ENCODE results near the gene GOLGA6L7. TPM values are rescaled to one million over a fixed set of nuclear protein-coding genes. Genes with fewer than 3 reads are reported as not detected.
"Not testable (repeated sequence)": the region's sequence is repeated elsewhere in the genome, so short reads cannot be mapped to it uniquely, and the experiment has no call there.

Gene GOLGA6L7
- total RNA-seq, 2 experiments from 2014 or later, result not detected

DNA sequence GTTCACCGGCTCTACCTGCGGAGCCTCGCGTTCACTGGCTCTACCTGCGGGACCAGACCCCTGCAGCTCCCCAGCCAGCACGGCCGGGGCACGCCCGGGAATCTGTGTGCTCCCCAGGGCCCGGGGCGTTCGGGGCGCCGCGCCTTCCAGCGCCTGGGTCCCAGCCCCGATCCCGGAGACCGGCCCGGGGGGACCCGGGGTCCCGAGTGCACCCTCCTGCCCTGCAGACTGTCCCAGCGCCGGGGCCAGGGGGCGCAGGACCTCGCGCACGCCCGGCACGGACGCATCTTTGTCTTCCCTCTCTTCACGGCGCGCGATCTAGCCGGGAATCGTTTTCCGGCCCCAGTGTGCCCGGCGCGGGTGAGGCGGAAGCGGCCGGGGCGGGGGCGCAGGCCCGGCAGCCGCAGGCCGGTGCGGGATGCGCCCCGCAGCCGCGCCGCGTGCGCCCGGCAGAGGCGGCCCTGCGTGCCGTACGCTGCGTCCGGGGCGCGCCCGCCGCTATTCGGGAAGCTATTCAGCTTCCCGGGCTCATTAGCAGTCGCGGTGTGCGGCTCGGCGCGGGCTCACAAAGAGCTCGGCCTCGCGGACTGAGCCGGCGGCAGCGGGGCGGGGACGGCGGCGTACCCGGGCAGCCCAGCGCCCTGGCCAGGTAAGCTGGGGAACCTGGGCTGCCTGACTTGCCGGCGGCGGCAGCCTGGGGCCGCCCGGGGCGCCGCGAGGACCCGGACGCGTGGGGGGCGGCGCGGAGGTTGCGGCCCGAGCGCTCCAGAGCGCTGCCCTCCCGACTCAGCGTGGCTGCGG, 37.4 kb upstream of the GOLGA6L7 start, which contains the start of gene APBA2:
APBA2 (plus strand) TSS at position 345 of the 801 bp plus-strand sequence. CDS start 167,911 bp downstream, outside the sequence.
- CTCF ChIA-PET, result interaction anchor here (1.3 kb wide), 1 partner anchor 13 kb away, joined by 4 read pairs; no protein-coding TSS in a partner anchor
- POLR2A ChIA-PET, result no interaction called here

DNA sequence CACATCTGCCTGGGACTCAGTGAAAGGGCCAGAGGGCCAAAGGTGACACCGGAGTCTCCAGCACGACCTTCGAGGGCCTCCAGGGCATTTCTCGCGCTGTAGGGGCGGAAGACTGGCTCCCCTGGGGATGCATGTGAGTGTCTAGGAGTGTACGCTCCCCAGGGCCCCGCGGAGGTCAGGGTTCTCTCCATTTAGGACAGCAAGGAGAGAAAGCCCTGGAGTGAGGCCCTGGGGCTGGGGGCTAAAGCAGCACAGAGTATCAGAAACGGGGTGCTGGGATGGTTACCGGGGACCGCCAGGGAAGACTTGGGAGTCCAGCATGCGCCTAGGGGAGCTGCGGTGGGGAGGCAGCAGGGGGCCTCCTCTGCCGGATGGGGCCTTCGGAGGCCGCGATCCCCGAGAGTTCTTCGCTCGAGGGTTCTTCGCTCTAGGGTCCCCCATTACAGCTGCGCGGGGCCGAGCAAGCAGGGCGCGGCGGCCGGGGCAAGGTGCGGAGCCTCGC, 36.7 kb upstream of the GOLGA6L7 start:
- ChIA-PET CTCF (interaction anchor here (1.3 kb wide), 1 partner anchor 14 kb away, joined by 4 read pairs; no protein-coding TSS in a partner anchor), POLR2A (no interaction called here)

DNA sequence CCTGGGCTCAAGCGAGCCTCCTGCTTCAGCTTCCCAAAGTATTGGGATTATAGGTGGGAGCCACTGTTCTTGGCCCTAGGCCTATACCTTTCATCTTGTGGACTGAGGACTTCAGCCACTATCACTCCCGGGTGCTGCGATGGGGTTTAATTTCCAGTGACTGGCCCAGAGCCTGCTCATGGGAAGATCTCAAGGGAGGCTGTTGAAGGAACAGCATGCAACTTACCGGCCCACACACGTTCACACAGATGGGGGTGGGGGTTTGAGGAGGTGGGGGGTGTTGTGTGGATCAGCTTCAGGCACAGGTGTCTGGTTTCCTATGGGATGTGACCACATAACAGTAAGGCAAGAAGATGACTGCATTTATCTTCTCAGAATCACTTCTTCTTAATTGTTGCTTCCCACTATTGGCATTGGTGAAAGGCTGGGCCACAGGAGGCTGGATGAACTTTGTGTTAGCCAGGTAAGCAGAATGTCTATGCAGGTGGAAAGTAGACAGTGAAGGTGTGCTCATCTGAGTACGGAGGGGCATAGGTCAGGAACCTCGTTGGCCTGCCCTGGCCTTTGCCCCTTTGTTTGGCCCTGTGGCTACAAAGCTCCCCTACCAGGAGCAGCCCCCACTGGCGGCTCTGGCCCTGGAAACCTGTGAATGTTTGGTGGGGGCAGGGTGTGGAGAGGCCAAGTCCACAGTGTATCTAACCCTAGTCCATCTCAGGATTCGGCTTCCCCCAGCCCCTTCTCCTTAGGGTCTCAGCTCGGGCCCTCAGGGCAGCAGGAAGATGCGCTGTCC, 35.9 kb upstream of the GOLGA6L7 start:
- ChIA-PET CTCF (interaction anchor here (1.3 kb wide), 1 partner anchor 15 kb away, joined by 4 read pairs; no protein-coding TSS in a partner anchor), POLR2A (no interaction called here)

DNA sequence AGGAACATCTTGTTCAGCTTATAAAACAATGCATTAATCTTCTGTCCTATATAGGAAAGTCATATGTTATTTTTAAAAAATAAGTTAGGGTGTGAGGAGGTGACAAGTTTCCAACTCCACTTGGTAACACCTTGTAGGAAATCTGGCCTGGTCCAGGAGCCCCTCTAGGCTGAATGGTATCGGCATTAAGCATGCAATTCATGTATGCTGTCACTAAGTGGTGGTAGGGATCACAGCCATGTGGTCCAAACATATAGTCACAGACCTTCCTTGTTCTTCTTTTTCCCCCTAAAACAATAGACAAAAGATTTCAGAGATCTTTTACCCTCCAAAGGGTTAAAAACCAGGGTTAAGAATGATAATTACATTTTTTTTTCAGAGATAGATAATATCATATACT, 33.2 kb upstream of the GOLGA6L7 start:
- POLR2A ChIA-PET, result no interaction called here
- CTCF ChIA-PET, result interaction anchor here (0.7 kb wide), 1 partner anchor 55 kb away, joined by 3 read pairs; no protein-coding TSS in a partner anchor

DNA sequence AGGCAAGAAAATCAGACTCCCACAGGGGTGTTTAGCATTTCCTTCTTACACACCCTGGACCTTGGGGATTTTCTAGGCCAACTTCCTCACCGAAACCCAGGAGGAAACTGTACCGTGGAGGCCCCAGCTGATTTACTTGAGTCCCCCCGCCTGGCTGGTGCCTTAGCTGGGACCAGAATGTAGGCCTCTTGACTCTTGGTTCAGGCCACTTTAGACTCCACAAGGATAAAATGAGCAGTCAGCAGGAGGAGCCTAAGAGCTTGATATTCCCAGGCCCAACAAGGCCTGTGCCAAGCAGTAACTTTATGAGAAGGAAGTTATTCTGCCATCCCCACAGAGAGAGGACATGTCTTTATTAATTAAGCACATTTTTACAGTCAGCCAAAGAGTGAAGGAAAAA, 32.7 kb upstream of the GOLGA6L7 start:
- ChIA-PET CTCF (interaction anchor here (0.6 to 1.5 kb wide), 3 partner anchors 9 to 133 kb away, joined by 3 read pairs; no protein-coding TSS in a partner anchor), POLR2A (no interaction called here)

DNA sequence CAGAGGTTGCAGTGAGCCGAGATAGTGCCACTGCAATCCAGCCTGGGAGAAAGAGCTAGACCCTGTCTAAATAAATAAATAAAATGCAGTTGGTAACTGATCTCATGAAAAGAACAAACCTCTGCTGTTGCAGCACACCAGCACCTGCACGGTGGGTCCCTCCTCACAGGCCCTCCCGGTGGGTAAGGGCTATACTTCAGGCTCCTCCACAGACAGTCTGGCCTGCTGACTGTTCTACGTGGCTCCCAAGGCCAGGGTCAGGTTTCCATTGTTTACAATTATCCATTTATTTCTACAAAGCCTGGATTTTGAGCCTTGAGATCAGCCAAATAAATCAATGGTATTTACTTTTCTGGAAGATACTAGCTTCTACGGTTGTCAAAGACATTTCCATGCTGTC, 32.2 kb upstream of the GOLGA6L7 start:
- CTCF ChIA-PET, result interaction anchor here (0.6 to 1.5 kb wide), 3 partner anchors 9 to 134 kb away, joined by 3 to 5 read pairs (median 3); no protein-coding TSS in a partner anchor

DNA sequence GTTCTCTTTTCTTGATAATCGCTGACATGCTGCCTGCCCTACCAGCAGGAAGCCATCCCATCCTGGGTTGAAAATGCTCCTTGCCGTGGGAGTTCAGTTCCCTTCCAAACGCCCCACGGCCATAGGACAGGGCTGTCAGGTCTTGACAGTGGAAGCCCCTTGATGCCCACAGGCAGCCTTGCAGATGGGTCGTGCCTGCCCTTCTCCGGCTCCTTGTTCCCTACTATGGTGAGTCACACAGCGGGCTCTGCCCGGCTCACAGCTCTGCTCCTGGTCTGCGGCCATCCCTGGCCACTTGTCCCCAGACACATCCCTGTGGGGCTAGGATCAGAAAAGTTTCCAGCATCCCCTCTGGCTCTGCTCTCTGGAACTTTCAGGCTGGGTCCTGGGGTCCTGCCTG, 31.1 kb upstream of the GOLGA6L7 start:
- ChIA-PET CTCF (interaction anchor here (1.5 kb wide), 1 partner anchor 10 kb away, joined by 3 read pairs; no protein-coding TSS in a partner anchor), POLR2A (no interaction called here)

More for the DNA sequence above, 32.2 kb upstream of the GOLGA6L7 start:
- POLR2A ChIA-PET, result no interaction called here

DNA sequence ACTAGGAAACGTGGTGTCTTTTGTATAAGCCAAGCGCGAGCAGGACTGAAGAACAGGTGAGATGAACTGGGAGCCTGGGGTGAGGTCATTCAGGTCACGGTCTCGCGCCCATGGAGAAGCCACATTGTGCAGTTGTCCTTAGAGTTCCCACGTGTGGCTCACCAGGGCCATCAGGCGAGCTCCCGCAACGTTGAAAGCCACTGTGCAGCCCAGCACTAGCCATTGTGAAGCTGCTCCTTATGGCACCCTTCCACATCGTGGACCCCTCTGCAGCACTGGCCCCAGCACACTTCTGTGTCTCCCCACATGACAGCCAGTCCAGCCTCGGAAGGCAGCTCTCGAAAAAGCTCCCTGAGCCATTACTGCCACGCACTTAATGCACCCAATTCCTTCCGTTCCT, 29.8 kb upstream of the GOLGA6L7 start:
- ChIA-PET CTCF (no interaction called here), POLR2A (no interaction called here)

DNA sequence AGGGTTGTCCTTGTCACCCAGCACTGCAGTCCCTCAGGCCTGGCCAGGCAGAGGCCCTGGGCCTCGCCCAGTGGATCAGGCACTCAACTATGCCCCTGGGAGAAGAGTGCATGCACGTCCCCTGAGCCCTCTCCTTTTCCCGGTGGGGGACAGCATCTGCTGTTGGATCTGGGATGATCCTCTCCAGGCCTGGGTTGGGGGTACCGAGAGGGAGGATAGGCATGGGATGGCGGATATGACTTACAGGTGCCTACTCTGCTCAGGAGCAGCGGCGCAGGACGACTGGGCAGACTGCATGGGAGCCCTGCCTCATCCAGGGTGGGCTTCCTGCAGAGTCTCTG, 28.4 kb upstream of the GOLGA6L7 start:
- POLR2A ChIA-PET, result no interaction called here
- CTCF ChIA-PET, result no interaction called here

DNA sequence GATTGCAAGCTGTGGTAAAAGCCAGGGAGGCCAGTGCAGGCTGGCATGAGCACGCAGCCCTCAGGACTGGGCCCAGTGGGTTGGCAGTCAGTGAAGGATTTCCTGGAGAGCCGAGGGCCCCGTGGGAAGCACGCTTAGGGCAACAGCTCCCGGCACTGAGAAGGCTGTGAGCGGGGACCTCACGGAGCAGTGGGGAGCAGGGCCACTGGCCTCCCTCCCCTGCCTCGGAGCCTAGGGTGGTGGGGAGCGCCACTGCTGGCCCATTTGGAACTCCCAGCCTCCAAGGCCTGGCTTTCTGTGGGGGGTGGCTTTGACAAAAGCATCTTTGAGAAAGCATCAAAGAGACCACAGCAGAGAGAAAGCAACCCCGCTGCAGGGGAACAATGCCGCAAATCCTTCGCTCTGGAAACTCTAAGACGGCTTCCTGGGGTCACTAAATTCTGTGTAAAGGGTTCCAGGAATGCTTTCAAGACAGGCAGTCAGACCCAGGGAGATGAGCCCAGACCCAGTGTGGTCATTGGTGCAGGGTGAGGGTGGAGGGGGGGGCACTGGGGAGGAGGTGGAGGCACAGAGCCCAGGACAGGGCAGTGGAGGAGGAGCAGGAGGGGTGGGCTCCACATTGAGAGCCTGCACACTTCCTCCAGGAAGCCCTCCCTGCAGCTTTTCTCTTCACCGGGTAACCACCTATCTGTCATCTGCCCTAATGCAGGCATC, 27.8 kb upstream of the GOLGA6L7 start:
- CTCF ChIA-PET, result interaction anchor here (1.4 kb wide), 1 partner anchor 99 kb away, joined by 3 read pairs; no protein-coding TSS in a partner anchor
- POLR2A ChIA-PET, result no interaction called here

DNA sequence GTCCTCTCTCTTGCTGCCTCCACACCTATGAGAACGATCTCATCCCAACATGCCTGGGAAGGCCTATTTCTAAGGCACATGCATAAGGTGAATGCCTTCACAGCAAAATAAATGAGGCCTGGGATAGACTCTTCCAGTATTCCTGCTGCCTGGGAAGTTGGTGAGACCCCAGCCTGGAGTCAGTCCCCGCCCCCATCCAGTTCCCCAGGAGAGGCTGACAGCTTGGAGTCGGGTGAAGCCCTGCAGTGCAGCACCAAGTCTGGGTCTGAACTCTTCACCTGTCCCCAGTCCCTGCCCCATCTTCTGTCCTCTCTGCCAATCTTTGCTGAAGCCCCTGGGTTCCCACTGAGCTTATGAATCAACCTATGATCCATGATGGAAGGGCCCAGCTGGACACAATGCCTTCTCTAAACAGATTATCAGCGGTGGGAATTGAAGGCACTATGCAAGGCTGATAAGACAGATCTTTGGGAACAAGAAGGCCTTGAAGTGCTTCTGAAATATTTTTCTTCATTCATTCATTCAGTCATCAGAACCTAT, 27.1 kb upstream of the GOLGA6L7 start:
- CTCF ChIA-PET, result interaction anchor here (1.4 kb wide), 1 partner anchor 100 kb away, joined by 3 read pairs; no protein-coding TSS in a partner anchor

DNA sequence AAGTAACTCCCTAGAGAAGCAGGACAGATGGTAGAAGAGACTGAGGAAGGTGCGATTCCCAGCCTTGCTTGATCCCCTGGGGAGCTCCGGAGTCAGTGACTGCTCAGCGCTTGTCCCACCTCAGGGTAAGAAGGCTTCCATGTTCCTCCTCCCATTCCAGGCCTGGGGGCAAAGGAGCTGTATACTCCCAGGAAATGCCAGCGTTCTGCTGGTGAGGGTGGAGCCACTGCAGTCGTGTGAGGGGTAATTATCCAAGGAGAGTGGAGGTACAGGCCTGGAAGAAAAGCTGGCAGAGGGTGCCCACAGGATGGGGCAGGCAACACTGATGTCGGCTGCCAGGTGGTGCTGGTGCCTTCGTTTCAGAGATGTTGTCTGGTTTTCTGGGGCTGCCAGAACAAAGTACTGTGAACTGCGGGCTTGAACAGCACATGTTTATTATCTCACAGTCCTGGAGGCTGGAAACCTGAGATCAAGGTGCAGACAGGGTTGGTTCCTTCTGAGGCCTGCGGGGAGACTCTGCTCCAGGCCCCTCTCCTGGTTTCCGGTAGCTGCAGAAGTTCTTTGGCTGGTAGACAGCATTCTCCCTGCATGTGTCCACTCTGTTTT, 25.2 kb upstream of the GOLGA6L7 start:
- ChIA-PET POLR2A (no interaction called here), CTCF (interaction anchor here (1.0 kb wide), 1 partner anchor 216 kb away, joined by 3 read pairs; no protein-coding TSS in a partner anchor)

More for the DNA sequence above, 27.1 kb upstream of the GOLGA6L7 start:
- POLR2A ChIA-PET, result no interaction called here

DNA sequence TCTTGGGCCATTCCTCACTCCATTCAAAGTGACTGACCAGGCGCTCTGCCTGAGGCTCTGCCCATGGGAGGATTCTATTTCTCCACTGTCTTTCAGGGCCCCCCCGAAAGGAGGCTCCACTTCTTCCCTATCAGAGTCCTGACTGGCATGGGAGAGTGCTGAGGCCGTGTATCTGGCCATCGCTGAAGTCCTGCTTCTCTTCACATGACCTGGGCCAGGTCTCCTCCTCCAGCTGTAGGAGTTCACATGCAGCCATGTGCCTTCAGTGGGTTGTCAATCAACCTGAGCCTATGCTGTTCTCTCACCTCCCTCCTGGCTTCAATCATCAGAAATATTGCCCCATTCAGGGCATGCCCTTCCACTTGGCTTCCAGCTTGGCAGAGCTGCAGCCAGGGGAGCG, 24.6 kb upstream of the GOLGA6L7 start:
- POLR2A ChIA-PET, result no interaction called here
- CTCF ChIA-PET, result interaction anchor here (1.0 kb wide), 1 partner anchor 217 kb away, joined by 3 read pairs; no protein-coding TSS in a partner anchor

DNA sequence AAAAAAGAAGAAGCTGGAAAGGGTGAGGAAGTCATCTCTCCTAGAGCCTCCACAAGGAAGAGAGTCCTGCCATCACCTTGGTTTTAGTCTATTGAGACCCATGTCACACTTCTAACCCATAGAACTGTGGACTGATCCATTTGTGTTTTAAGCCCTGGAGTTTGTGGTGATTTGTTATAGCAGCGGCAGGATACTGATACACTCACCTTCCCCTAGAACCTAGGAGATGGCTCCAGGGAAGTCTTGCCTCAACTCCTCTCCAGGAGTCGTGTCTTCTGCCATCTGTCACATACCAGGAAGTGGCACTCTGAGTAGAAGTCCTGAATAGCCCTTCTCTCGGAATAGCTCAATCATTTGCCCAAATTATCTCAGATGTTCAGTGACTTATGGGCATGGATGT, 22.7 kb upstream of the GOLGA6L7 start:
- ChIA-PET CTCF (no interaction called here), POLR2A (no interaction called here)

DNA sequence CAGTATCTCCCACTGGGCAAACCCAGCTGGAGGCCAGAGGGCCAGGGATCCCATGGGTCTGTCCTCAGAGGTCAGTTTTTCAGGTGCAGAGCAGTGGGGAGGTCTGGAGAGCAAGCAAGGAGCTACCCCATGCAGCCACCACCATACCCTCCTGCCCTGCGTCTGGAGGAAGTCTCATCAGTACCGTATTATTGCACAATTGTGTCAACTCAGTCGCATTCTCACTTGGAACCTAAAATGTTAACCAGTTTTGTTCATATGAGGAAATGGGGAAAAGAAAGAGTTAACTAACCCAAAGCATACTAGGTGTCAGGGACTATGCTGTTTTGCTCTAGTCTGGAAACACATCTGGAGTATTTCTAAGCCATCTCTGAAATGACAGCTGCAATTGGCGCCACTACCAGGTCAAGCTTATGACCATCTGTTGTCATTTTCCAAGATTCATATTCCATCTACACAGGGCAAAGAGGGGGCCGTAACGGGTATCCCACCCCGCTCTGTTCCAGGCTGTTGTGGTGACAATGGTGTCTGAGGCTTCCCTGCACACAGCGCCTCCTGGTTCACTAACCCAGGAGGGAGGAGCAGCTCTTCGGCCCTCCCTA, 20.4 kb upstream of the GOLGA6L7 start:
- ChIA-PET POLR2A (no interaction called here), CTCF (interaction anchor here (0.7 kb wide), 2 partner anchors 8 to 23 kb away, joined by 3 to 4 read pairs; no protein-coding TSS in a partner anchor)

DNA sequence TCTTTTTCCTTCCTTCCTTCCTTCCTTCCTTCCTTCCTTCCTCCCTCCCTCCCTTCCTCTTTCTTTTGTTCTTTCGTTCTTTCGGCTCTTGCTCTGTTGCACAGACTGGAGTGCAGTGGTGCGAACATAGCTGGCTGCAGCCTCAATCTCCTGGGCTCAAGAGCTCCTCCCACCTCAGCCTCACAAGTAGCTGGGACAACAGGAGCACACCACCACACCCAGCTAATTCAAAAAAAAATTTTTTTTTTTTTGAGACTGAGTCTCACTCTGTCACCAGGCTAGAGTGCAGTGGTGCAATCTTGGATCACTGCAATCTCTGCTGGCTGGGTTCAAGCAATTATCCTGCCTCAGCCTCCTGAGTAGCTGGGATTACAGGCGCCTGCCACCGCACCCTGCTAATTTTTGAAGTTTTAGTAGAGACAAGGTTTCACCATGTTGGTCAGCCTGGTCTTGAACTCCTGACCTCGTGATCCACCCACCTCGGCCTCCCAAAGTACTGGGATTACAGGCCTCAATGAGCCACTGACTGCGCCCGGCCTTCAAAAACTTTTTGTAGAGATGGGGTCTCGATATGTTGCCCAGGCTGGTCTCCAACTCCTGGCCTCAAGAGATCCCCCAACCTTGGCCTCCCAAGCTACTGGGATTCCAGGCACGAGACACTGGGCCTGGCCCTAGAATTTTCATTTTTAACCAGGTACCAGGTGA, 13.3 kb upstream of the GOLGA6L7 start:
- CTCF ChIA-PET, result not testable (repeated sequence)

DNA sequence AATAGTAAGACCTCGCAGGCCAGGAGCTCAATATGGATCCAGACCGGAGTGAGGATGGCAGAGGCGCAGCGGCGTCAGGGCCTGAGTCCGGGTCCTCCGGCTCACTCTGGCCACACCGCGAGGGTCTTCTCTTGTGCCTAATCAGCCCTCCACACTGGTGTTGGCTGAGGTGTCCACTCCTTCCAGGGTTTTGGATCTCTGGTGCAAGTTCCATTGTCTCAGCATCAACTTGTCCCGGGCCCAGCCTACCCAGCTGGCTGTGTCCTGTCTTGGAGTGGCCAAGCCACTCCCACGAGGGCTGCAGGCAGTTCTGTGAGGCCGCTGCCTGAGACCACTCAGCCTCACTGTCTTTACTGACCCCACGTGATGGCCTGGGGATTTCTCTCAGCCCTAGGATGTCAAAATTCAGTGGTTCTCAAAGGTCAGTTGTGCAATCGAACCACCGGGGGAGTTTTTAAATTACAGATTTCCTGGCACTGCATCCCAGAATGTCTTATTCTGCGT, 12.6 kb upstream of the GOLGA6L7 start:
- POLR2A ChIA-PET, result no interaction called here

More for the DNA sequence above, 13.3 kb upstream of the GOLGA6L7 start:
- POLR2A ChIA-PET, result not testable (repeated sequence)

DNA sequence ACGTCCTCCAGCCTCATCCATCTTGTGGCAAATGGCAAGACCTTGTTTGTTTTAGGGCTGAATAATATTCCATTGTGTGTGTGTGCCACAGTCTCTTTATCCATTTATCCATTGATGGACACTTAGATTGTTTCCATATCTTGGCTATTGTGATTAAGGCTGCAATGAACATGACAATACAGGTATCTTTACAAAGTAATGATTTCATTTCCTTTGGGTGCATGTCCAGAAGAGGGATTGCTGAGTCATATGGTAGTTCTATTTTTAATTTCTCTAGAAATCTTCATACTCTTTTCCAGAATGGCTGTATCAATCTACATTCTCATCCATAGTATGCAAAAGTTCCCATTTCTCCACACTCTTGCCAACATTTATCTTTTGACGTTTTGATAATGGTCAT, 6.1 kb upstream of the GOLGA6L7 start:
- CTCF ChIA-PET, POLR2A ChIA-PET: not testable (repeated sequence)

More for the DNA sequence above, 12.6 kb upstream of the GOLGA6L7 start:
- CTCF ChIA-PET, result no interaction called here

All from activated CD8-positive, alpha-beta memory T cell treated with anti-CD3 and anti-CD28 coated beads for 36 hours (primary cell).